Heart left ventricle (tissue), 13 donors: Measurements from ENCODE around the gene TATDN2.

ENCODE experiments used
- POLR2A ChIP-seq, 2 donors: fragments of 450-650 bp; IDR thresholded peaks; one replicate each; pipeline ENCODE4 v1.6.1; 2017; ENCODE audit warnings: antibody characterized with exemption in 2 of 2, mild to moderate bottlenecking in 2 of 2, moderate library complexity in 2 of 2
- TF ChIP-seq, protein P1 (sequence below), 12 donors: fragments of 200-600 bp; sonication (generic) in 4 of 12; IDR thresholded peaks; one replicate each; pipeline versions ENCODE4 v1.5.0 to v1.8.0; 2018 to 2022; ENCODE audit warnings: antibody characterized with exemption in 12 of 12, mild to moderate bottlenecking in 5 of 12
- donor health status: ischemic (EF 13 %, LVEDD 7.1; RV severe dilation, severe dysfunction).
- donor health status: DM: no; HTN: yes; CAD: no.
- donor health status: DM: no; HTN: no; CAD: no.
- donor health status: ischemic (EF 25% LVEDD 6.9; RV normal size, moderate dysfunction).
- donor health status: ischemic (EF 25% LVEDD 5.7; RV mildly dilated, moderate dysfunction).
- donor health status: ischemic (EF 35%, LVEDD 5.7; RV mildly dilated, moderate dysfunction).
- donor health status: nonischemic (EF 11% LVEDD 7.7; RV severe dilation, severe dysfunction).
- donor health status: DM: yes; HTN: yes; CAD: no.
- donor health status: PGD.
- donor health status: ischemic (EF 29% LVEDD 5.4; RV normal size, mild dysfunction).
- donor health status: nonischemic (EF 23%, LVEDD 6.1; RV moderate dilation, normal function).

GRCh38 chr3:10265833-10266232 is 17.6 kb downstream of the TATDN2 start:
- TF ChIP-seq, protein P1, sequence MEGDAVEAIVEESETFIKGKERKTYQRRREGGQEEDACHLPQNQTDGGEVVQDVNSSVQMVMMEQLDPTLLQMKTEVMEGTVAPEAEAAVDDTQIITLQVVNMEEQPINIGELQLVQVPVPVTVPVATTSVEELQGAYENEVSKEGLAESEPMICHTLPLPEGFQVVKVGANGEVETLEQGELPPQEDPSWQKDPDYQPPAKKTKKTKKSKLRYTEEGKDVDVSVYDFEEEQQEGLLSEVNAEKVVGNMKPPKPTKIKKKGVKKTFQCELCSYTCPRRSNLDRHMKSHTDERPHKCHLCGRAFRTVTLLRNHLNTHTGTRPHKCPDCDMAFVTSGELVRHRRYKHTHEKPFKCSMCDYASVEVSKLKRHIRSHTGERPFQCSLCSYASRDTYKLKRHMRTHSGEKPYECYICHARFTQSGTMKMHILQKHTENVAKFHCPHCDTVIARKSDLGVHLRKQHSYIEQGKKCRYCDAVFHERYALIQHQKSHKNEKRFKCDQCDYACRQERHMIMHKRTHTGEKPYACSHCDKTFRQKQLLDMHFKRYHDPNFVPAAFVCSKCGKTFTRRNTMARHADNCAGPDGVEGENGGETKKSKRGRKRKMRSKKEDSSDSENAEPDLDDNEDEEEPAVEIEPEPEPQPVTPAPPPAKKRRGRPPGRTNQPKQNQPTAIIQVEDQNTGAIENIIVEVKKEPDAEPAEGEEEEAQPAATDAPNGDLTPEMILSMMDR (IDR thresholded peaks at IDR 0.05) = no peak
- no peak for TF ChIP-seq POLR2A (IDR thresholded peaks at IDR 0.05)
